BLaER1 (cell line): ENCODE results near the gene WDR77.

ENCODE experiments used
- H3K27ac ChIP-seq: shearing (Covaris generic); formaldehyde crosslinking; 2 replicates; pipeline ENCODE4 v1.8.1; 2022
- H3K27me3 ChIP-seq: shearing (Covaris generic); formaldehyde crosslinking; 2 replicates; pipeline ENCODE4 v1.8.1; 2022
- H3K36me3 ChIP-seq: shearing (Covaris generic); formaldehyde crosslinking; 2 replicates; pipeline ENCODE4 v1.8.1; 2022
- H3K4me1 ChIP-seq: shearing (Covaris generic); formaldehyde crosslinking; 2 replicates; pipeline ENCODE4 v1.8.1; 2022
- H3K4me2 ChIP-seq: shearing (Covaris generic); formaldehyde crosslinking; 2 replicates; pipeline ENCODE4 v1.8.1; 2022
- H3K4me3 ChIP-seq: shearing (Covaris generic); formaldehyde crosslinking; 2 replicates; pipeline ENCODE4 v1.8.1; 2022
- H3K9ac ChIP-seq: shearing (Covaris generic); formaldehyde crosslinking; 2 replicates; pipeline ENCODE4 v1.8.1; 2022
- H3K9me3 ChIP-seq: shearing (Covaris generic); formaldehyde crosslinking; 2 replicates; pipeline ENCODE4 v1.8.1; 2022
- H4K20me1 ChIP-seq: shearing (Covaris generic); formaldehyde crosslinking; 2 replicates; pipeline ENCODE4 v1.8.1; 2022
- Cebpa-rat ChIP-seq: shearing (Covaris generic); IDR thresholded peaks from 2 replicates; pipeline ENCODE4 v1.8.1; 2022

WDR77 gene

DNA sequence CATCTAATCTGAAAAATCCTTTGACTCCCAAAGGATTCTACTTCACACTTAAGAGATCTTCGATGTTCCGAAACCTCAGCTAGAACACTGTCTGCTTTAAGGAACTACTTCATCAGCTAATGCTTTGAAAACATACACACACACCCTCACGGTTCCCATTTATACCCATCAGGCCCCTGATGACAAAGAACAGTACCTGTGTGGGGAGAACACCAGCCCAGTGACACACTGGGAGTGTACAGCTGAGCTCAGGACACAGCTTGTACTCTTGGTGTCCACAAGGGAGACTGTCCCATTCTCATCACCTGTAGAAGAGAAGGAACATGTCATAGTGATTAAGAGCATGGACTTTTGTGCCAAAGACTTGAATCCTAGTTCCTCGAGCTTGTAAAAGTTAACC, 6.6 kb downstream of the WDR77 start:
- Histone ChIP-seq H4K20me1 (peaks cover 45% of the 10 kb centered on the region; the same call in 1 of the 2 replicates), H3K27me3 (no peaks in the 10 kb centered on the region), H3K4me2 (no peak overlapping the region), H3K27ac (no peak overlapping the region), H3K4me3 (no peak overlapping the region), H3K4me1 (peaks cover 11% of the 10 kb centered on the region), H3K9me3 (no peaks in the 10 kb centered on the region), H3K9ac (no peak overlapping the region), H3K36me3 (peaks cover 100% of the 10 kb centered on the region)
- TF ChIP-seq Cebpa-rat, result no peak

GRCh38 chr1:111441573-111442192, 7.4 kb downstream of the WDR77 start:
- H3K9ac ChIP-seq, result no peak overlapping the region
- peaks cover 38% of the 10 kb centered on the region; the same call in 1 of the 2 replicates for H4K20me1 ChIP-seq
- H3K4me1 ChIP-seq, result peaks cover 3% of the 10 kb centered on the region; the same call in 1 of the 2 replicates
- H3K4me3 ChIP-seq, result no peak overlapping the region
- no peak overlapping the region for H3K27ac ChIP-seq
- peaks cover 97% of the 10 kb centered on the region for H3K36me3 ChIP-seq
- no peaks in the 10 kb centered on the region for H3K27me3 ChIP-seq
- no peaks in the 10 kb centered on the region for H3K9me3 ChIP-seq
- H3K4me2 ChIP-seq, result no peak overlapping the region
- TF ChIP-seq Cebpa-rat, result no peak

- Histone ChIP-seq H3K9ac (no peak overlapping the region), H3K36me3 (peaks cover 77% of the 10 kb centered on the region)
Observed at GRCh38 chr1:111439461-111440351, 9.3 kb downstream of the WDR77 start.

GRCh38 chr1:111436726-111437125, 12.3 kb downstream of the WDR77 start:
- H3K4me3 ChIP-seq, result no peak overlapping the region
- no peak overlapping the region for H3K27ac ChIP-seq
- H3K4me2 ChIP-seq, result no peak overlapping the region
- no peak for TF ChIP-seq Cebpa-rat
- H3K4me1 ChIP-seq, result no peaks in the 10 kb centered on the region
- no peaks in the 10 kb centered on the region for H3K27me3 ChIP-seq
- H3K9me3 ChIP-seq, result no peaks in the 10 kb centered on the region
- H4K20me1 ChIP-seq, result 0 out of 2 replicates have a peak, but pooled peaks cover 8% of the 10 kb centered on the region
- H3K9ac ChIP-seq, result no peak overlapping the region
- peaks cover 47% of the 10 kb centered on the region for H3K36me3 ChIP-seq

More at GRCh38 chr1:111439461-111440351, 9.3 kb downstream of the WDR77 start:
- Histone ChIP-seq H3K27me3 (no peaks in the 10 kb centered on the region), H3K4me2 (no peak overlapping the region), H3K4me3 (no peak overlapping the region), H4K20me1 (peaks cover 29% of the 10 kb centered on the region; the same call in 1 of the 2 replicates), H3K27ac (no peak overlapping the region), H3K4me1 (no peaks in the 10 kb centered on the region), H3K9me3 (no peaks in the 10 kb centered on the region)
- no peak for TF ChIP-seq Cebpa-rat

- peaks cover 12% of the 10 kb centered on the region; the same call in 1 of the 2 replicates for H3K36me3 ChIP-seq
Observed at GRCh38 chr1:111424281-111424680, 24.8 kb downstream of the WDR77 start.

DNA sequence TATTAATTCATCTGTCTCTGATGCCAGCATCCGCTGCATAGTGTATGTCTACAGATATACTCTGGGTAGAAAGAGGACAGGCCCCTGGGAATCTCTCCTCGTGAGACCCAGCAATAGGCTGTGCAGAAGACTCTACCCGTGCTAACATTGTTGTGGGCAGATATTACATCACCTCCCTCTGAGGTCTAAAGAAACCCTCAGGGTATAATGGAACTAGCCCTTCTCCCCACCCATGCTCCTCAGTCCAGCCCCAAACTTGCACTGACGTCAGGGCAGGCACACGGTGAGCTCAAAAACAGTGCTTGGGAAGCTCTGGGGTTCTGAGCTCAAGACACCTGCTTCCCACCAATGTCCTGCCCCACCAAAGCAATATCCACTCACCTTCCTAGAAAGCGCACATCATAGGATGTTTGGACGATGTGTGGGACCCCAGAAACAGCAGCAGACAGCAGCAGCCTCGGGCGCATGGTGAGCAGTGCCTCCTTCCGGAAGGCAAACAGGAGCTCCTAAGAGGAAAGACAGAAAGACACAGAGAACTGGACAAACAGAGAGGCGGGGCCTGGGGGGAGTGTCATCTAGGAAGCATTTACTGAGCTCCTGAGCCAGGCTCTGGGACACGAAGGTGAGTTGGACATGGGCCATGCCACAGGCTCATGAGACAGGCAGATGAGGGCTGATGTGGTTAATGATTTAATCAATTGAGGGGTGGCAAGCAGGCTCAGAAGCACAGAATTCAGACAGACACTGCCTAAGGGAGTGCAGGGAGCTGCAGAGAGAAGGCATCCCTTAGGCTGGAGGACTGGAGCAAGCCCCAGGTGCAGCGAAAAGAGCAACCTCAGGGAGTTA, 26.3 kb downstream of the WDR77 start:
- no peaks in the 10 kb centered on the region for H4K20me1 ChIP-seq
- H3K27me3 ChIP-seq, result no peaks in the 10 kb centered on the region
- H3K4me2 ChIP-seq, result no peak overlapping the region
- H3K36me3 ChIP-seq, result peaks cover 12% of the 10 kb centered on the region; the same call in 1 of the 2 replicates
- no peak for TF ChIP-seq Cebpa-rat
- H3K4me3 ChIP-seq, result no peak overlapping the region
- no peaks in the 10 kb centered on the region for H3K4me1 ChIP-seq
- H3K9ac ChIP-seq, result no peak overlapping the region
- no peaks in the 10 kb centered on the region for H3K9me3 ChIP-seq
- H3K27ac ChIP-seq, result no peak overlapping the region

More at GRCh38 chr1:111424281-111424680, 24.8 kb downstream of the WDR77 start:
- H3K9me3 ChIP-seq, result no peaks in the 10 kb centered on the region
- no peak overlapping the region for H3K9ac ChIP-seq
- no peak overlapping the region for H3K27ac ChIP-seq
- H4K20me1 ChIP-seq, result no peaks in the 10 kb centered on the region
- no peaks in the 10 kb centered on the region for H3K27me3 ChIP-seq
- no peak overlapping the region for H3K4me2 ChIP-seq
- H3K4me3 ChIP-seq, result no peak overlapping the region
- H3K4me1 ChIP-seq, result no peaks in the 10 kb centered on the region
- TF ChIP-seq Cebpa-rat, result no peak

GRCh38 chr1:111420377-111420776, 28.7 kb downstream of the WDR77 start:
- Histone ChIP-seq H4K20me1 (no peaks in the 10 kb centered on the region), H3K4me1 (no peaks in the 10 kb centered on the region), H3K4me2 (no peak overlapping the region), H3K27ac (no peak overlapping the region), H3K9ac (no peak overlapping the region), H3K9me3 (no peaks in the 10 kb centered on the region), H3K4me3 (no peak overlapping the region), H3K36me3 (peaks cover 12% of the 10 kb centered on the region; the same call in 1 of the 2 replicates), H3K27me3 (no peaks in the 10 kb centered on the region)
- TF ChIP-seq Cebpa-rat, result no peak

GRCh38 chr1:111419037-111419436, 30.0 kb downstream of the WDR77 start:
- no peaks in the 10 kb centered on the region for H4K20me1 ChIP-seq
- no peaks in the 10 kb centered on the region for H3K4me1 ChIP-seq
- TF ChIP-seq Cebpa-rat, result no peak
- no peak overlapping the region for H3K27ac ChIP-seq
- peaks cover 19% of the 10 kb centered on the region; the same call in 1 of the 2 replicates for H3K36me3 ChIP-seq
- no peak overlapping the region for H3K9ac ChIP-seq
- H3K9me3 ChIP-seq, result no peaks in the 10 kb centered on the region
- no peaks in the 10 kb centered on the region for H3K27me3 ChIP-seq
- no peak overlapping the region for H3K4me2 ChIP-seq
- H3K4me3 ChIP-seq, result no peak overlapping the region

DNA sequence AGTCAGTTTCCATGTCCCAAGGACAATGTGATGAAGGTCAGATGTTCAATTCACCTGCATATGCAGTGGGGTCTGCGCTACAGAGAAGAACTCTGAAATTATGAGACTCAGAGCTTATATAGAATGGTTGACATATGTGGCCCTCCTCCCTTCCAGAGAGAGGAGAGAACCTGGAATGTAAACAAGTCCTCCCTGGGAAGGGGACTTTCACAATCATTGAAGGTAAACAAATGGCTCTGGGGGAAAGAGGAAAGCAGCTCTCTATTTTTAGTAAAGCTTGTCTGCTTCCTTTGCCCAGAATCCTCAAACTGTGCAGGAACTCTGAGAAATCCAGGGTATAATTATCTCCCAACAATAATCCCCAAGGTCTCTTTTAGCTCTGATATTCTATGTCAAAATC, 31.3 kb downstream of the WDR77 start:
- Histone ChIP-seq H3K9me3 (no peaks in the 10 kb centered on the region), H3K9ac (no peak overlapping the region), H3K27me3 (no peaks in the 10 kb centered on the region), H3K4me1 (no peaks in the 10 kb centered on the region), H3K36me3 (peaks cover 19% of the 10 kb centered on the region; the same call in 1 of the 2 replicates), H3K27ac (no peak overlapping the region), H3K4me2 (no peak overlapping the region), H3K4me3 (no peak overlapping the region), H4K20me1 (no peaks in the 10 kb centered on the region)
- TF ChIP-seq Cebpa-rat, result no peak
